Activated CD4-positive, alpha-beta T cell treated with anti-CD3 and anti-CD28 coated beads for 48 hours (primary cell): ENCODE measurements around the gene UBE2G1.

ENCODE experiments used
- DNase-seq: peaks from one replicate; pipeline ENCODE4 v3.0.0-alpha.2; 2020

The UBE2G1 gene

DNA sequence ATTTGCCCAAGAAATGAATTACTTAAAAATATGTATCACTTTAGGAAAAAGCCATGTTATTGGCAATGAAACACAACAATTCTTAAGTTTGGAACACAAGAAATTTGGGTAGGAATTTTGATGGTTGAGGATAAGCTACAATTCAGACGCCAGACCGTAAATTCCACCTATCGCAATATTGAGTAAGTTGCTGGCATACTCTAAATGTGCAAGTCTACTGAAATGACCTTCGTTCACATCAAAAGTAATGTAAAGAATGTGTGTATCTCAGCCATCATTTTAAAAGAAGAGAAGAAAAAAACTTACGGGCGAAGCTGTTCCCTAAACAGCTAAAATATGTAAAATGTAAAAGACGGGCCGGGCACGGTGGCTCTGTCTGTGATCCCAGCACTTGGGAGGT, 33.4 kb downstream of the UBE2G1 start:
- DNase-seq = no peak

DNA sequence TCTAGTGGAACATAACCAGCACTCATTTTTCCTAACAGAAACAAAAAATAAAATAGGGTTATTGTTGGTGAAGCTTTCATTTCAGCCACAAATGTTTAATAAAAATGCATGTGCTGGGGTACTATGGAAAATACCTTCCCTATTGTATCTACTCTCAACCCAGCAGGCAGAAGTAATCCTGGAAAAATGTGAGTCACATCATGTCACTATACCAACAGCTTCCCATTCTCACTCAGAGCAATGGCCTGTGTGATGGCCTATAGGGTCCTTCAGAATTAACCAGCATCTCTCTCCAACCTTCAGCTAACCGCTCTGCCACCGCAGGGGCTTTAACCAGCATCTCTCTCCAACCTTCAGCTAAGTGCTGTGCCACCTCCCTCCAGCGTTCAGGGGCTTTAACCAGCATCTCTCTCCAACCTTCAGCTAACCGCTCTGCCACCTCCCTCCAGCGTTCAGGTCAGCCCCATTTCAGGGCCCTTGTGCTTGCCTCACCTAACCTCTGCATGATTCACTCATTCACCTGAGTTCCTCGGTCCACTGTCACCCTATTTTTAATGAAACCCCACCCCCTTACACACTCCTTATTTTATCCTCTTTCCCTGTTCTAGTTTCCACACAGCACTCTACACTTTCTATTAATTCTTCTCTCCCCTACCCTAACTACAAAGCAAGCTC, 34.0 kb downstream of the UBE2G1 start:
- no peak for DNase-seq

DNA sequence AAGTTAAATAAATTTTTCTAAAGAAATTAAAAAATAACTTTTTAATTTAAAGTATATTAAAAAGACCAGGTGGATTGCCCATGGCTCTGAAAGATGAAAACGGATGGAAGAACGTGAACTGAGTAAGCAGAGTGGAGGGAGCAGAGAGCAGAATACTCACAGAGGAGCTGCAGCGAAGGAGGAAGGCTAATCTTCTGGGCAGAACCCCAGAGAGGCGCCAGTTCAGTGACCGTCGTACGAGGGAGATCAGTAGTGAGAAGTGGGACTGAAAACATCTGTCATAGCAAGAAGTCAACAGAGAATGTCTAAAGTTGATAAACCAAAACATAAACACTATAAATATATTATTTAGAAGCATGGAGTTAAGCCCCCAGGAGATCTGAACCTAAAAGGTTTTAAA, 34.9 kb downstream of the UBE2G1 start:
- no peak for DNase-seq

DNA sequence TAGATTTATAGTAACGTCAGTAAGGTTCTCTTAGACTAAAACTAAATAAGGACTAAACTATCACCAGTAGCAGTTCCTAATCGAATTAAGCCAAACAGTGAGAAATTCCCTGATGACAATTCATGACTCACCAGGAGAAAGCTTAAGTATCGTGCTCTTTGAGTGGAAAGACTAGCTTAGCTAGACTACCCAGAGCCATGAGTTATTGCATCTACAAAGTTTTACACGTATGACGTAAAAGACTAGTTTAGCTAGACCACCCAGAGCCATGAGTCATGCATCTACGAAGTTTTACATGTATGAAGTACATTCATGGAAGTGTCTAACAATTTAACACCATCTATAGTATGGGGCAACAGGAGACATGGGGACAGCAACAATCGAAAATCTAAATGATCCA, 36.6 kb downstream of the UBE2G1 start:
- no peak for DNase-seq

DNA sequence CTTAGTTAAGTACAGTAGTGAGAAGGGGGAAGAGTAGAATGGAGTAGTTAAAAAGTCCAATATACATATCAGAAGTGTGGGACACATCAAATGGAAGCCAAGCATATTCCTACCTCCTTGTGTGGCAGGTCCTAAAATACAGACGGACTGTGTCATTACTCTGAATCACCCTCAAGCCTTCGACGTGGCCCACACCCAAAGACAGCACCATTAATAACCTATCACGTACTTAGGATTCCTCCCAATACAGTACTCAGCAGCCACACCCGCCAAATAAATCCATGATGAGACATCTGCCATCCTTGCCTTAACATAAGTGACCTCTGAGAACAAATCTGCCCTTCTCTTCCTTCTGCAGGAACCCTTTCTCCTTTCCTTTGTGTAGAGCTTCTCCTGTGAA, 38.9 kb downstream of the UBE2G1 start:
- DNase-seq = no peak

DNA sequence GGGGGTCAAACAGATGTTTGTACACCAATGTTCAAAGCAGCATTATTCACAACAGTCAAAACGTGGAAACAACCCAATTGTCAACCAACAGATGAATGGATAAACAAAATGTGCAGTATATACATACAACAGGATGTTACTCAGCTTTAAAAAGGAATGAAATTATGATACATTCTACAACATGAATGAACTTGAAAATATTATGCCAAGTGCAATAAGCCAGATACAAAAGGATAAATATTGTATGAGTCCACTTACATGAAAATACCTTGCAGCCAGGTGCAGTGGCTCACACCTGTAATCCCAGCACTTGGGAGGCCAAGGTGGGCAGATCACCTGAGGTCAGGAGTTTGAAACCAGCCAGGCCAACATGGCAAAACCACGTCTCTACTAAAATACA, 39.9 kb downstream of the UBE2G1 start:
- DNase-seq = no peak

DNA sequence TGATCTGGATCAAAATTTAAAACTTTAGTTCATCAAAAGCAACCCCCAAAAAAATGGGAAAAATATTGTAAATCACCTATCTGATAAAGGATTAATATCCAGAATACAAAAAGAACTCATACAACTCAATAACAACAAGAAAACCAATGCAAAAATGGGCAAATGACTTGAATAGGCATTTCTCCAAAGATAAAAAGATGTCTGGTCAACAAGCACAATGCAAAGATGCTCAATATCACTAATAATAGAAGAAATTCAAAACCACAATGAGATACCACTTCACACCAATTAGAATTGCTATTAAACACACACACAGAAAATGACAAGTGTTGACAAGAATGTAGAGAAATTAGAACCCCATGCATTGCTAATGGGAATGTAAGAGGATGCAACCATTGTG, 40.4 kb downstream of the UBE2G1 start:
- DNase-seq = no peak

DNA sequence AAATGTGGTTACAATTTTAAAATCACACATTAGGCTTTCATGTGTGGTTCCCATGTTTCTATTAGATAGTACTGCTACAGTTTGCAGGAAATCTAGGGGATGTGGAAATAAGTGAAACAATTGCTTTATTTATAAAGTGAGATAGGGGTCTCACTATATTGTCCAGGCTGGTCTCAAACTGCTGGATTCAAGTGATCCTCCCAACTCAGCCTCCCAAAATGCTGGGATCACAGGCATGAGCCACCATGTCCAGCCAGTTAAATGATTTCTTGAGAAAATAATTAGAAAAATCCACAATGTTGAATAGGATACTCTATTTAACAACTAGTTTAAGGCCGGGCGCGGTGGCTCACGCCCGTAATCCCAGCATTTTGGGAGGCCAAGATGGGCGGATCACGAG, 42.0 kb downstream of the UBE2G1 start:
- no peak for DNase-seq

DNA sequence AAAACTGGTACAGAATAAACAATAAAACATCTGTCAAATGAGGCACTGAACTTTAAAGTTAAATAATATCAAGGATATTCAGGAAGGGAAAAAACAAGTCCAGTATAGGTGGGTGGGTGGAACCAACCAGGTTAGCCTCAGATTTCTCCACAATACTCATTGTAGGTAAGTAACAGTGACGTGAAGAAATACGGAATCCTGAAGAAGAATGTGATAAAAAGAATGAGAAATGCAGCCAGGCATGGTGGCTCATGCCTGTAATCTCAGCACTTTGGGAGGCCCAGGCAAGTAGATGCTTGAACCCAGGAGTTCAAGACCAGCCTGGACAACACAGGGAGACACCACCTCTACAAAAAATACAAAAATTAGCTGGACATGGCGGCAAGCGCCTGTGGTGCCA, 47.3 kb downstream of the UBE2G1 start:
- DNase-seq = no peak

DNA sequence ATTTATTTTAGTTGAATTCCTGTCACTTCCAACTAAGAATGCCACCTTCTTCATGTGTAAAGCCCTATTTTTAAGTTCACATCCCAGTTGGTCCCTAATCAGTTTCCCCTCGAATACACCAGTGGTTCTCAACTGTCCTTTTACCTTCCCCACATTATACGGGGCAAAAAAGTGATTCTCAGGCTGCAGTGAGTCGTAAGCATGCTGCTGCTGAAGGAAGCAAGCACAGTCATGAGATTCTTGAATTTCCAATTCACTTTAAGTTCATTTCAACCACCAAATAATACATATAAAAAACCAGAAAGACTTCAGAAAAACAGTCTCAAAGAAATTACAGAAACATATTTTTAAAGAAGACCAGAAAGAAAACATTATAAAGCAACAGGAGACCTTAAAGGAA, 47.9 kb downstream of the UBE2G1 start:
- no peak for DNase-seq

DNA sequence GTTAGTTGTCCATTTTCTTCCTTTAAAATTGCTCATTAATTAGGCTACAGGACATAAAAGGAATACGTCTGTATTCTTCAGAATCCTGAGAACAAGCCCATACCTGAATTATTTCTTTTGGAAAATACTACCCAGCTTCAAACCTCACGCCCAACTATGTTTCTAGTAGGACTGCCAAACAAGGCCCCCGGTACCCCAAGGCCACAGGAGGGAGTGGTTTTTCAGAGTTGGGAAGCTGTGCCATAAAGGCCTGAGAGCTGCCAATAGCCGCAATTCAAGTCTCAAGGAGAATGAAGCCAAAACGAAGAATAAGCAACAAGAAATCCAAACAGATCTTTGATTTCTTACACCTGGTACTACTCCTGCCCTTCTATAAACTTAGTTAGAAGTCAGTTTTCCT, 48.3 kb downstream of the UBE2G1 start:
- no peak for DNase-seq

DNA sequence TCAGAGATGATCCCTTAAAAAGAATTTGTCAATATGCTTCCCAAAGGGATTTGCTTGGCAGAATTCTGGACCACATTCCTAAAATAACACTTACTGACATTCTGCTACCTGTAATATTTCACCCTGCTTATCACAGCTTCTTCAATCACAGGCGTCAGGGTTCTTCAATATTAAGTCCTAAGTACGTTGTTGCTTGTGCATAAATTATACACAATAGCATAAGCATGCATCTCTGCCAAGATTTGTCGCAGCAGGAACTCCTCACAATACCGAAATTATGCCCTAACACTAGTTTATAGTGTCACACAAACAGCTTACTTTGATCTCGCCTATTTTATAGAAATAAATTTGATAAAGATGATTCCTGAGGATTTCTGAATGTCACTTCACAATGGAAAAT, 48.9 kb downstream of the UBE2G1 start:
- DNase-seq = no peak

DNA sequence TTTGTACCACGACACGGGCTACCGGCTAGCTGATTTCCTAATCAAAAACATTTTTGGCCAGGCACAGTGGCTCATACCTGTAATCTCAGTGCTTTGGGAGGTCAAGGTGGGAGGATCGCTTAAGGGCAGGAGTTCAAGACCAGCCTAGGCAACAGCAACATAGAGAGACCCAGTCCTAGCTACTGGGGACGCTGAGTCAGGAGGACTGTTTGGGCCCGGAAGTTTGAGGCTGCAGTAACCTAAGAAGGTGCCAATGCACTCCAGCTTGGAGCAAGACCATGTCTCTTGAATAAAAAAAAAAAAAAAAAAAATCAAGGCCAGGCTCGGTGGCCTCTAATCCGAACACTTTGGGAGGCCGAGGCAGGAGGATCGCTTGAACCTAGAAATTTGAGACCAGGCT, 49.8 kb downstream of the UBE2G1 start:
- DNase-seq = no peak

DNA sequence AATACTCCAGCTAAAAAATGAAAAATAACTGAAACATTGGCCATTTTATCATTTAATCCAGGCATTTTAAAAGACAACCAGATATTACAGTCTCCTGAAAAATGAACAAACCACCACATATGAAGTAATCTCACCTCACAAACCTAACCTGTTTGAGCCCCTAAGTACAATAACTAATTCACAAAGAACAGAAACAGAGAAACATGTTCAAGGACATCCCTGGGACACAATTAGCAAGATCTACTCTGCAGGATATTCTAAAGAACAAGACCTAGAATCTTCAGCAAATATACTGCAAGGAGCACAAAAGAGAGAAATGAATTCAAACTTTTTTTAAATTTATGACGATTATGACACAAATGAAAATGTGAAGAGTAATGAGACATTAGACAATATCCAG, 51.9 kb downstream of the UBE2G1 start:
- no peak for DNase-seq

DNA sequence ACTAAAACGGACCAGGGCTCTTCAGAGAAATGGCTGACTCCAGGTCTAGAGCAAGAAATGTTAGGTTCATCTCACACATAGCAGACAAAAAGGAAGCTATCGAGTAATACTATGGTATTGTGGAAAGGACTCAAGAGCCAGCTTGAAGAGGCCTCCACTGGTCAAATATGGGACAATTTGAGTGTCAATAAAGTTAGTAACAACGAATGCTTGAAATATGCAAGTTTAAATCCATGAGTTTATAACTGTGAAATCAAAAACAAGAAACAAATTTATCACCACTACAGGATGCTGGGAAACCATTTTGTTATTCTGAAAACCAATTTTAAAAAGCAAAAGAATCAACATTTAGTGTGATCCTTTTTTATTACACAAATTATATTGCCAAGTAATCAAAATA, 52.3 kb downstream of the UBE2G1 start:
- no peak for DNase-seq

DNA sequence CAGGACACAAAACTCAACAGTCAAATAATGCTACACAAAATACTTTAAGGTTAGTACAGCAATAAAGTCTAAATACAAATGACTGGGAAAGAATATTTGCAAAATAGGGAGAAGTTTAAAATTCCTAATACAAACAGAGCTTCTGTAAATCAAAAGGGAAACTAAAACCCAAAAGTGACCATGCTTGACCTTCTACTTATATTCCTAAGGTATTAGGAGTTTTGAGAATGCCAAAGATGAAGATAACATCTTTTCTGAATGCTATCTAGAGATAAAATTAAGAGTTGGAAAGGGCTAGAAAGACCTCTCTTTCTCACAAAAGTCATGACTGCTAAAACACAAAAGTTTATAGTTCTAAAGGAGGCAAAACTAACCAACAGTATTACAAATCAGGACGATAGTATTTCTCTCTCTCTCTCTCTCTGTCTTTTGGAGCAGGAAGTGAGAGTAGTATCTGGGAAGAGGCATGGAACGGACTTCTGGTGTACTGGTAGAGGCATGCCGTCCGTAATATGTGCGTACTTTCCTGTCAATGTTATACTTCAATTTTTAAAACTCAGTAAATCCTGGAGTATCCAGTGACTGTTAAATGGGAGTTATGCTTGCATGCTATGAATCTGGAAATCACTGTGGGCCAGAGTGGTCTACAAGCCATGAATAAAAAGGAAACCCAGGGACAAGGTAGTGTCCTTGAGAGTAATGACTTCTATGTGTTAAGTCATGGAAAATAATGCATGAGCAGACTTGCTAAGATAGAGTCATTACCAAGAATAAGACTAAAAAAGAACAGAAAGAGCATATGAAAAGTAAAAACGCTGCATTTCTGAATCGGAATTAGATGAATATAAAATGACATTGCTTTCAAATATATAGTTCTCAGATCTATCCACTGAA, 53.0 kb downstream of the UBE2G1 start:
- DNase-seq = no peak

DNA sequence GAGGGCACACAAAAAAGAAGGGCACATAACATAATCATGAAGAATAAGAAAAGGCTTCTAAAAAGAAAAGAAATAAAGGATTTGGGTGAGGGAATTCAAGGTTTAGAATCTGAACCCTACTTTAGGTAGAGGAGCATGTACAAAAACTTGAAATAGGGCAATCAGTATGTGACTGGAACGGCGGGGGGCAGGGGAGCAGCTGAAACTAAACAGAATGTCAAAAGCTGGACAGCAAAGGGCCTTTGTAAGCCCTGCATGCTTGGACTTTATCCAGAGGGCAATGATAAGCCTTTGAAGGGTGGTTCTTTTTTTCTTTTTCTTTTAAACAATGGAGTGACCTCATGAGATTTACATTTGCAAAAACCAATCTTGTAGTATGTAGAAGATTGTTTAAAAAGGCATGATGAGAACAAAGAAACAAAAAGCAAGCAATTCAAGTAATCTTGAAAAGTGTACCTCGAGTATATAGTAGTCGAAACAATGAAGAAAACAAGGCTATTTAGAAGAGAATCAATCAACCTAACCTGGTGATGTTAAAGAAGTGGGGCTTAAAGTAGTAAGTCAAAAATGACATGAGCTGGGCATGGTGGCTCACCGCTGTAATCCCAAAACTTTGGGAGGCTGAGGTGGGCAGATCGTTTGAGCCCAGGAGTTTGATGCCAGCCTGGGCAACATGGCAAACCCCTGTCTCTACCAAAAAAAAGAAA, 56.0 kb downstream of the UBE2G1 start:
- no peak for DNase-seq

DNA sequence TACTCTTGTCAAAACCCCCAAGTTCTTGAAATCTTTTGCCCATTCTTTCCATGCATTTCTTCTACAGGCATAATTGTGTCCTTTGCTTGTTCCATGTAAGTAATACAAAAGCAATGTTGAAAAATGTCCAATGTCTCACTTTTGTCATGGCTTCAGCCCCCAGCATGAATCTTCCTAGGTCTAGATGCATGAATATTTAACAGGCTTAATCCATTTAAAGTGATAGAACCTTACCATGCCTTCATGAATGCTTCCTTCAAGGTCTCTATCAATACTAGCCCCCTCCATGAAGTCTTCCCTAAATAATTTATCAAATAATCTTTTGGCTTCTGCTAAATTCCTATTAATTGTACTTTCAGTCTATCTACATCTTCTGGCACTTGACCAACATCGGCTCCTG, 56.6 kb downstream of the UBE2G1 start:
- no peak for DNase-seq

DNA sequence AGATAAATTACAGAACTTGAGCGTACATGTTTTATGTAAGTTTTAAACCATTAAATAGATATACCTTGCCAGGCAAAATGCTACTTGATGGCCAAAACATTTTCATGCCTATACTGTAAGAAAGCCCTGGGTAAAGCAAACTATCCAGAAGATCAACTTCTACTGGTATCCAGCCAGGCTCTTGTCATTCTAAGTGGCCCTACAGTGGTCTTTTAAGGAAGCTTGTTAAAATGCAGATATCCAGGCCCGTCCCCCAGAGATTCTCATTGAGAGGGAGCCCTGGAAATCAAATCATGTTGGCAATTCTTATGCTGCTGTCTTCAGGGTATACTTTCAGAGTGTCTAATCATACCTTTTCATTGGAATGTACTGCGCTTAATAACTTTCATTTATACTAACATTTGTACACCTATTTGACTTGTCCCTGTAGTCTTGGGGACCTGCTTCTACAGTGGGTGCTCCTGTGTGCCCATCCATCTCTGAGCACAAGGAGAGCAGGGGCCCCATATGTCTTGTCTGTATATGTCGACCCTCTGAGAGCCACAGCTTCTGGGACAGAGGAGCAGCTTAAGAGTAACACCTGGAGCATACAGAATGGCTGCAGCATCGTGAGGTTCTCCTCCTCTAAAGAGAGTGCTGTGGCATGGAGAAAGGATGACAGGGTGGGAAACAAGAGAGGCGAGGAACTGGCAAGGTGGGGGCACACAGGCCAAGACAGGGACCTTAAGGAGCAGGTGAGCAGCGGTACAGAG, 59.1 kb downstream of the UBE2G1 start:
- no peak for DNase-seq

DNA sequence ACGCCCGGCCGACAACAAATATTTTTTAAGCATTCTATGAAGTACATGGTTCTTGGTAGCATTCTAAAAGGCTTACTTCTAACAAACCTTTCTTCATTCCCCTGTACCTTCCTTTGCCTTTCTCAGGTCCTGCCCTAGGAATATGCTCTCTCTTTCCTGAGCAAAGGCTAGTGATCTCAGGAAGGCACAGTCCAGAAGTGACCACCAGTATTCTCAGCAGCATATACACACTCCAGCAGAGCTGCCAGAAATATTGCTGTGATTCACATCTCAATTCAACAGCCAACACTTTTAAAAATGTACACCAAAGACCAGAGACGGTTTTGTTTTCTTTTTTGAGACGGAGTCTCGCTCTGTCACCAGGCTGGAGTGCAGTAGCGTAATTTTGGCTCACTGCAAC, 61.3 kb downstream of the UBE2G1 start:
- no peak for DNase-seq

DNA sequence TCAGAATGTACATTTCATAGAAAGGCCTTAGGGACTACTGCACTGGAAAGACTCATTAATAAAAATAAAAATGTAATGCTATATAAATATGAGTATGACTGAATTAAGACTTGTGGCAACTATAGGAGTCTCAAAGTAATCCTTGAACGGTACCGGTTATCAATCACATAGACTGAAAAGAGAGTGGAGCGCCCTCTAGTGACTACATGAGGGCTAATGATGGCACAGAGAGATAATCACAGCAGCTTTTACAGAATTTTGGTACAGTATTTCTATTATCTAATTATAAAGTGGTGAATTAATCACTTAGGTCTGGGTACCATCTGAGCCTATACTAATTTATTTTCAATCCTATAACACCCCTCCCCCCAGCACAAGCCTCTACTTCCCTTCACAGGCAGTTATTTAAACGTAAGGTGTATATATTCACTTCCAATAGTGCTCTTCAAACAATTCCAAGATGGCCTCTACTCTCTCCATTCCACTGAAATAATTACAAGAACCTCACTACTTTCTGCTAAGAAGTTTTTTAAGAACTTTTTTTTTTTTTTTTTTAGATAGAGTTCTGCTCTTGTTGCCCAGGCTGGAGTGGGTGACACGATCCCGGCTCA, 62.0 kb downstream of the UBE2G1 start:
- peak; percentile 60 for DNase-seq

DNA sequence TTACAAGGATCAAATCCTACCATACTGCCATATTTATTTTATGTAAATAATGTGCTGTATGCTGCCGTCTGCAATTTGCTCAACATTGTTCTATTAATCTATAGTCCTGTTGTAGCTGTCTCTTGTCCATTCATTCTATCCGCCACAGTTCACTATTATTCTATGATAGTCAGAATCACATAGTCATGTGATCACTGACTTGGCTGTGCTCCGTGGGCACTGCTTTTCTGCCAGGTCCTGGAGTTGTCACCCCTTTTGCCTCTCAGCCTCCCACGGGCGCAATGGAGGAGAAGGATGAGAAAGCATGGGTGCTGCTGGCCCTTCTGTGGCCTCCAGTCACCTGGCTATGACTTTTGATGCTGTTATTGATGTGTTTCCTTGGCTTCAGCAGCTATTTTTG, 65.4 kb downstream of the UBE2G1 start:
- no peak for DNase-seq

DNA sequence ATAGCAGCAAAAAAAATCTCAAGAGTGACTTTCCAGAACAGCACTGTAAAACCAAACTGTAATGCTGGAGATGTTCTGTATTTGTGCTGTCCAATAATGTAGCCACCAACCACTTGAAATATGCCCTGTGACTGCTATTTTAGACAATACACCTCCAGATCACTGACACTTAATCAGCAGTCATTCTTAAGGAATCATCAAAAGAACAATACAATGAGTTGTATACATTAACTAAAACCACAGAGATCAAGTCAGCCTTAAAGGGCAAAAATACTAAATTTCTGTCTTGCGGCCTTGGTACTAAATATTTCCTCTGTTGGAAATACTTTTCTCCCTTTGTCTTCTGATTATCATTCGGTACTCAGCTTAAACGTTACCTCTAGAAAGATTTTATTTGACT, 69.1 kb downstream of the UBE2G1 start:
- no peak for DNase-seq
